AG09309 (cell line): Measurements from ENCODE around the gene GFPT1.

ENCODE experiments used
- DNase-seq: peaks from one replicate; pipeline ENCODE4 v3.0.0-alpha.2; 2010; ENCODE audit warnings: low read depth
- H3K4me3 ChIP-seq: 2 replicates; pipeline ENCODE4 v1.5.1; 2011; ENCODE audit warnings: mild to moderate bottlenecking, low read depth, low read length, moderate library complexity; ENCODE audit not compliant: control insufficient read depth
- TF ChIP-seq, protein P1 (sequence below): IDR thresholded peaks from 2 replicates; pipeline ENCODE4 v1.5.1; 2011; ENCODE audit warnings: mild to moderate bottlenecking, low read depth, low read length, inconsistent platforms; ENCODE audit not compliant: insufficient read depth, control insufficient read depth; ENCODE audit errors: missing control alignments

Gene GFPT1

DNA sequence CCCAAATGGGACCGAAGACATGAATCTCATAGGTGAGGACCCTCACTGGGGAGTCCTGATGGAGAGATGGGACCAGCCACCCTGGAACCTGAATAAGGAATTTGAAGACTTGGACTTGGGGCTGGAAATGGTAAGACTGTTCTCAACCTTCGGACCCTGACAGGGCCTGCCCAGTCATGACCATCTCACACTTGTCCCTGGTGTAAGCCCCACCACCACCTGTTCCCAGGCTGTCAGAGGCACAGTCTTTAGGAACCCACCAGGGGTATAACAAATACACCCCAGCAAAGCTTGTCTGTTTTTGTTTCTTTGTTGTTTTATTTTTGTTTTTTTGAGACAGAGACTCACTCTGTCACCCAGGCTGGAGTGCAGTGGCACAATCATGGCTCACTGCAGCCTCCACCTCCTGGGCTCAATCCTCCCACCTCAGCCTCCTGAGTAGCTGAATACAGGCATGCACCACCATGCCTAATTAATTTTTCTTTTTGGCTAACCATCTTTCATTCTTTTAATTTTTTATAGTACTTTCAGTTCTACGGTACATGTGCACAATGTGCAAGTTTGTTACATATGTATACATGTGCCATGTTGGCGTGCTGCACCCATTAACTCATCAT, 106.1 kb downstream of the GFPT1 start:
- no peak overlapping the region for H3K4me3 ChIP-seq
- DNase-seq: no peak
- TF ChIP-seq, protein P1, sequence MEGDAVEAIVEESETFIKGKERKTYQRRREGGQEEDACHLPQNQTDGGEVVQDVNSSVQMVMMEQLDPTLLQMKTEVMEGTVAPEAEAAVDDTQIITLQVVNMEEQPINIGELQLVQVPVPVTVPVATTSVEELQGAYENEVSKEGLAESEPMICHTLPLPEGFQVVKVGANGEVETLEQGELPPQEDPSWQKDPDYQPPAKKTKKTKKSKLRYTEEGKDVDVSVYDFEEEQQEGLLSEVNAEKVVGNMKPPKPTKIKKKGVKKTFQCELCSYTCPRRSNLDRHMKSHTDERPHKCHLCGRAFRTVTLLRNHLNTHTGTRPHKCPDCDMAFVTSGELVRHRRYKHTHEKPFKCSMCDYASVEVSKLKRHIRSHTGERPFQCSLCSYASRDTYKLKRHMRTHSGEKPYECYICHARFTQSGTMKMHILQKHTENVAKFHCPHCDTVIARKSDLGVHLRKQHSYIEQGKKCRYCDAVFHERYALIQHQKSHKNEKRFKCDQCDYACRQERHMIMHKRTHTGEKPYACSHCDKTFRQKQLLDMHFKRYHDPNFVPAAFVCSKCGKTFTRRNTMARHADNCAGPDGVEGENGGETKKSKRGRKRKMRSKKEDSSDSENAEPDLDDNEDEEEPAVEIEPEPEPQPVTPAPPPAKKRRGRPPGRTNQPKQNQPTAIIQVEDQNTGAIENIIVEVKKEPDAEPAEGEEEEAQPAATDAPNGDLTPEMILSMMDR: no peak

DNA sequence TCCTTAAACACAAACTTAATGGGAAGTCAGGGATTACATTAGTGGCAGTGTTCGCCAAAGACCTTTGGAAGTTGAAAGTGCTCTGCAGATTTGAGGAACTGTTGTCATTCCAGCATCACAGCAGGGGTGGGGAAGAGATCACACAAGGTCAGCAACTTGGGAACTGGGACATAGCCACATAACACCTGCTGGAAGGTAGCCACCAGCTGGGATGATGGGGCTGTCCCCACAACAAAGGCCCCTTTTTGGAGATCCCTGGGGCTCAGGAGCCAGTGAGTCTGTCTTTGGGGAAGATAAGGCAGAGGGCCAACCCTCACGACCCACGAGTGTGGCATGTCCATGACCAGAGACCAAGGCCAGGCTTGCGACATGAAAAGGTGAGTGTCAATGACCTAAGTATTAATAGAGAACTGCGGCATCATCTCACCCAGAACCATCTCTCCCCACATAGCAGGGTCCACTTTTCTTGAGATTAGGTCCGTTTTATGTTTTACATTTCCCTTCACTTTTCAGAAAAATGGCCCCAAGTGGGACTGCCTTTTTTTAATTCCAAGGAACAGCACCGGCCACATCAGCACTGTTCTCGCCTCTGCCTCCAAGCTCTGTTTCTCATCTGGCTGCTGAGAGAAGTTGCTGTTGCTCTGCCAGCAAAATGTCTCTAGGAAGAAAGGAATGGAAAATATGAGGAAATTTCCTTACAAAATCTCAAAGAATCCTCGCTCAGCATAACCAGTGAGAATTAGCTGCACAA, 106.9 kb downstream of the GFPT1 start:
- no peak overlapping the region for H3K4me3 ChIP-seq
- DNase-seq: no peak
- TF ChIP-seq, protein P1: no peak

DNA sequence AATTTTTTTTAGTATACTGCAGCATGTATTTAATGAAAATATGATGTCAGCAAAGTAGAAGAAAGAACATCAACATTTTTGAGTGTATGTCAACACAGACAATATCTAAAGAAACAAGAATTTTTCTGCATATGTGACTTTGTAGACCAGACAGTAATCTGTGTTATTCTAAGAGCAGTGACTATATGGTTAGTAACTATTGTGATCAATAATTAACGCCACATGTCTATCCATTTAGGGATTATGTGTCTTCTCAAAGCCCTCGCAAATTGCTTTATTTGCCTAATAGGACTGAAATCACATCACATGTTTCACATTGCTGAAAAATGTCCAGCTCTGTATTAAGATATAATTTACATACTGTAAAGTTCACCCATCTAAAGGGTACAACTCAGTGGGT, 107.8 kb downstream of the GFPT1 start:
- no peak for DNase-seq
- TF ChIP-seq, protein P1: no peak
- no peak overlapping the region for H3K4me3 ChIP-seq

- TF ChIP-seq, protein P1: no peak
- no peak overlapping the region for H3K4me3 ChIP-seq
- DNase-seq: no peak
Measured at GRCh38 chr2:69278366-69278765, 108.7 kb downstream of the GFPT1 start.

- no peak for DNase-seq
Measured at GRCh38 chr2:69275490-69275889, 111.5 kb downstream of the GFPT1 start.

GRCh38 chr2:69272803-69273471, 114.1 kb downstream of the GFPT1 start:
- no peak for DNase-seq

More at GRCh38 chr2:69275490-69275889, 111.5 kb downstream of the GFPT1 start:
- no peak overlapping the region for H3K4me3 ChIP-seq
- TF ChIP-seq, protein P1: no peak

More at GRCh38 chr2:69272803-69273471, 114.1 kb downstream of the GFPT1 start:
- TF ChIP-seq, protein P1: no peak
- H3K4me3 ChIP-seq: no peak overlapping the region
